ENCODE measurements around the gene TTLL9.

Gene TTLL9

DNA sequence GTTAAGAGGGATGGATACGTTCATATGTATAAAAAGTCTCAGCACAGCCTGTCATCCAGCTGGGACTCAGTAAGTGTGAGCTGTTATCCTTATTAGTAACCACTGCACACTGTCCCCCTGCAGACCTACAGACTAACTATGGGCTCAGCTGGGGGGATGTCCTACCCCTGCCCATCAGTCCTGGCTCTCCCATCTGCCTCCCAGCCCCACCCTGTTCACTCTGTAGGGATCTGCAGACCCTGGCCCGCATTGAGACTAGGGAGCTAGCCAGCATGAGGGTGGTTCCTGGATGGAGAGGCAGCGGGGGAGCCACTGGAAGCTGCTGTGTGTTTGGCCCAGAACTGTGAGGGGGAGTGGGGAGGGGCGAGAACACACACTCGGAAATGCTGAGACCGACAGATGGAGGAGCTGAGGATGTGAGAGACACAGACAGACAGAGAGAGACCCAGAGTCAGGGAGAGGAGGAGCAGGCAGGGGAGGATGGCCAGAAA is 114.6 kb downstream of the TTLL9 start:
- DNase-seq (ENCODE audit: low read depth), result no peak

DNA sequence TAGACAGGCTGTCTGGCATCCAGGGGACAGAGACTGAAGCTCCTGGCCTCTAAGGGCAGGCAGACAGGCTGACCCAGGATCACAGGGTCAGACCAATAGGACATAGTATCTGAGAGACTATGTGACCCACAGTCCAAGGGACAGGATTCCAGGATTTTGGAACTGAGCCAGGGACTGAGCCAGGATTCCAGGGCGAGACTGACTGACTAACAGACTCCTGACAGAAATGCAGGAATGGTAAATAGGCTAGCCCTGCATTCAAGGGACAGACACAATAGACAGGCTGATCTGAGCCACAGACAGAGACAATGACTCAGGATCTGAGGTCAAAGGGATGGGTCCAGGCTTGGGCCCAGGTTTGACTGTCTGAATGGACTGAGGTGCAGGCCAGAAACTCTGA is 117.3 kb downstream of the TTLL9 start:
- DNase-seq (ENCODE audit: low read depth), result no peak

DNA sequence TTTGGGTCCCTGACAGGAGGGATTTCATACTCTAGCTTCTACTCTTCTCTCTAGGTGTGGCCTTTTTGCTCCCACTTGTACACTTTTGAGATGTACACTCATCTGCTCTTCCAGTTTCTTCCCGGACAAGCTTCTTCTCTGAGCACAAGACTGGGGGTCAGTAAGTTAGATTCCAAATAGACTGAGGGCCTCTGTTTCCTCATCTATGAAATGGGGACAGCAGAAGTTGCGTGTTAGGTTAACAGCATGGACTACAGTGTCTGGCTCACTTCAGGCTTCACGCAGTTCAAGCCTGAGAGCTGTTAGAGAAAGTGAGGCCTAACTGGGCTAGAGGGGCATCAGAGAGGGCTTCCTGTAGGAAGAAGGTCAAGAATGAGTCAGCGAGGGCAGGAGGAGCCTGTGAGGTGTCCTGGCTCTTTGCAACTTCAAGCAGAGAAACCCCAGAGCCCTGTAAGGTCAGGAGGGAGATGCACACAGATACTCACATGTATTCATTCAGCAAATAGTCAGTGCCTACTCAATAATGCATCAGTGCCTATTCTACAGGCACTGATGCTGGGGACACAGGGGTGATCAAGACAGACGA is 118.1 kb downstream of the TTLL9 start:
- no peak for DNase-seq (ENCODE audit: low read depth)

DNA sequence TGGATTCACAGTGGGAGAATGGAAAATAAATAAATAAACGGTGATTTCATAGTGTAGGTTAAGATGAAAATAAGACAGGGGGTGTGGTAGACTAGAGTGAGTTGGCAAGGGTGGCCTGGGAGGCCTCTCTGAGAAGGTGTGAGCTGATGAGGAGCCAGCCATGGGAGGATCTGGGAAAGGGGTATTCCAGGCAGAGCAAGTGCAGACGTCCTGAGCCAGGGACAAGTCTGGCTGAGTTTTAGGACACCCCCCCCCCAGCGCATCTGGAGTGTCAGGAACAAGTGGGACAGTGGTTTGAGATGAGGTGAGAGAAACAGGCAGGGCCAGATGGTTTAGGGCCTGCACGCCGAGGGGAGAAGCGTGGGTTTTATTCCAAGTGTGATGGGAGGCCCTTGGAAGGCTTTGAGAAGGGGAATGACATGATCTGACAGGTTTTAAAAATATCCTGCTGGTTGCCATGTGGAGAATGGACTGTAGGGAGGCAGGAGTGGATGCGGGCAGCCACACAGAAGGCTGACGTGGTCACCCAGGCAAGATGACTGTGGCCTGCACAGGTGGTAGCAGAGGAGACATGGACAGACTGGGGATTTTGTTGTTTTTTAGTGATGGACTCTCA is 118.7 kb downstream of the TTLL9 start:
- no peak for DNase-seq (ENCODE audit: low read depth)

DNA sequence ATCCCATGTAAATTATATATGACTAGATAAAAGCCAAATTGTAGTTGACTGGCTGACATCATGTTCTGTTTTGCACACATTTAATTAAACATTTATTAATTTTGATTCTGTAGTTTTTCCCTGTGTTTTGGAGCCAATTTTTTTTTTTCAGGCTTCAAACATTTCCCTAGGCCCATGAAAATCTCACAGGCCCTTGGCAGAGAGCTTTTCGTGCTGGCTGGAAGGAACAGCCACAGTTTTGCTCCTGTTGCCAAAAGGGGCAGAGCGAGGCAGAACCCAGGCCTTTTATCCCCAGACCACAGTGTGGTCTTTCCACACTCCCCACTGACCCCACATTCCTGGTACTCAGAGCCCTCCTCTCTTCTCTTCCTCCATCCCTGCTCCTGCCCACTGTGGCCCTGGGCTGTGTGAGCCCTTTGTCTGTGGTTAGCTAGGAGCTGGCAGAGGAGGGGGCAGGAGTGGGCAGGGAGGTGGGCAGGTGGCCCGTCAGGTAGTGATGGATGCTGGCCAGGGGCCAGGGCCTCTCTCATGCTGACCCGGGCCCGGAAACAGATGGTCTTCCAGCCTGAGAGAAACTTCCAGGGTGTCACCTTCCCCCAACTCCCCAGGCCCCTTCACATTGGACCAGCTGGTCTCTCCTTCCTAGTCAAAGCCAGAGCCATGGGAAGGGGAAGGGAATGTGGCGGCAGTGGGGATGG is 120.4 kb downstream of the TTLL9 start:
- no peak for DNase-seq (ENCODE audit: low read depth)

DNA sequence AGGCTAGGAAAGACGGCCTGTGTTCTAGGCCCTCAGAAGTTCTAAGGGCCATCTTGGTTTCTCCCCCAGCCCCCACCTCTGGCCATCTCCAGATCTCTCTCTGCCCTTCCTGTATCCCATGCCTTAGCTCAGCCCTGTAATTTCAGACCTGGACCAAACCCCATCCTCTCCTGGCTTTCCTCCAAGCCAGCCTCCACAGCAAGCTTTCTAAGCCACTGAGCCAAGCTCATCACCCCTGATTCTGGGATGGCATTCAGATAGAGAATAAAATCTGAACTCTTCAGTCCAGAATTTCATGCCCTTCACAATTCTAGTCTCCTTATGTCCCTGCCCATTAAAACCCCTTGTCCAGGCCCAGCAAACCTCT is 120.9 kb downstream of the TTLL9 start:
- no peak for DNase-seq (ENCODE audit: low read depth)

DNA sequence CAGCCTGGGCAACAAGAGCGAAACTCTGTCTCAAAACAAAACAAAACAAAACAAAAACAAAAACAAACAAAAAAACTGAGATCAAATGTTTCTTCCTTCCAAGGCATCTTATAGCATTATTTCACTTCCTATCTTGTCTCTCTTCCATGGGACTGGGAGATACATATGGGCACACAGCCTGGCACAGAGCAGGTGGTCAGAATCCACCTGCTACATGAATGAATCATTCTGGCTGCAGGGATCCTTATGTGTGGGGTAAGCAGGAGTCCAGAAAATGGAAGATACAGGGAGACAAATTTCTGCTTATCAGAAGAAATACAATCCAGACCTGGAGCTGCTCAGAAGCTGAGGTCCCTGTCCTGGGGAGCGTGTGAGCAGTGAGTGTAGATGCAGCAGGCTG is 121.7 kb downstream of the TTLL9 start:
- DNase-seq (ENCODE audit: low read depth), result no peak

Measured in stimulated activated CD8-positive, alpha-beta memory T cell treated with anti-CD3 and anti-CD28 coated beads, Interleukin-4, amount 100 ng/mL, for 24 hours (primary cell).